H1 (cell line): ENCODE measurements around the gene EVI2B. TPM values are rescaled to one million over a fixed set of nuclear protein-coding genes. Genes with fewer than 3 reads are reported as not detected.

Experiments
- CTCF ChIA-PET: fragments of 300-600 bp; sonication (Branson Sonifier 250); formaldehyde crosslinking; loops from one replicate; lab custom pipeline; 2021; ENCODE audit not compliant: partially characterized antibody; lab: Charles Lee
- POLR2A ChIA-PET: fragments of 300-600 bp; sonication (Branson Sonifier 250); formaldehyde crosslinking; loops from one replicate; lab custom pipeline; 2021; ENCODE audit warnings: inconsistent platforms; ENCODE audit not compliant: partially characterized antibody; lab: Charles Lee
- DNase-seq, 2 experiments: peaks; one replicate each; pipeline versions ENCODE4 v3.0.0 to v3.0.0-alpha.2; 2010 to 2022; ENCODE audit warnings: low spot score in 2 of 2, low read depth in 1 of 2, mixed read lengths in 1 of 2
- FAIRE-seq: peaks from 2 replicates; lab custom pipeline; 2011; peaks lifted over from hg19 to GRCh38; lab: Jason Lieb, UNC
- H2AFZ ChIP-seq: 2 replicates; pipeline ENCODE4 v1.8.1; 2012; ENCODE audit warnings: low read length, inconsistent platforms
- H2AK5ac ChIP-seq: 2 replicates; pipeline ENCODE4 v1.6.1; 2013; ENCODE audit warnings: low read depth, low read length
- H2BK120ac ChIP-seq: replicated peaks from 2 replicates; pipeline ENCODE3; 2013; ENCODE audit warnings: low read depth, low read length, inconsistent platforms
- H2BK12ac ChIP-seq: 2 replicates; pipeline ENCODE4 v1.6.1; 2013; ENCODE audit warnings: low read depth, low read length
- H2BK15ac ChIP-seq: 2 replicates; pipeline ENCODE4 v1.6.1; 2013; ENCODE audit warnings: low read length
- H2BK20ac ChIP-seq: 2 replicates; pipeline ENCODE4 v1.6.1; 2013; ENCODE audit warnings: low read length
- H2BK5ac ChIP-seq: 2 replicates; pipeline ENCODE4 v1.6.1; 2013; ENCODE audit warnings: low read depth, low read length
- H3K14ac ChIP-seq: 2 replicates; pipeline ENCODE4 v1.6.1; 2013; ENCODE audit warnings: inconsistent platforms; ENCODE audit not compliant: insufficient read length
- H3K18ac ChIP-seq: 2 replicates; pipeline ENCODE4 v1.6.1; 2013; ENCODE audit warnings: low read length; ENCODE audit errors: extremely low read depth
- H3K23ac ChIP-seq: 2 replicates; pipeline ENCODE4 v1.6.1; 2013; ENCODE audit warnings: inconsistent platforms; ENCODE audit not compliant: insufficient read length
- H3K23me2 ChIP-seq: 2 replicates; pipeline ENCODE4 v1.6.1; 2013; ENCODE audit warnings: low read depth, low read length
- H3K27ac ChIP-seq: 2 replicates; pipeline ENCODE4 v1.6.1; 2011; ENCODE audit warnings: low read depth, low read length, inconsistent platforms
- H3K27me3 ChIP-seq, 4 experiments: replicated peaks in 1 of 4; 1 replicate in 1 of 4; 2 replicates in 3 of 4; pipeline versions ENCODE4 v1.6.1 to v1.8.1; 2011 to 2013; ENCODE audit warnings: low read length in 3 of 4, mild to moderate bottlenecking in 3 of 4, inconsistent platforms in 2 of 4, mixed read lengths in 2 of 4, moderate library complexity in 1 of 4; ENCODE audit not compliant: control insufficient read depth in 3 of 4, insufficient read depth in 3 of 4; ENCODE audit errors: extremely low read depth in 1 of 4
- H3K36me3 ChIP-seq, 4 experiments: 2 replicates each; pipeline versions ENCODE4 v1.6.1 to v1.8.1; 2011 to 2013; ENCODE audit warnings: mild to moderate bottlenecking in 4 of 4, low read length in 3 of 4, moderate library complexity in 2 of 4, control low read depth in 1 of 4, inconsistent platforms in 1 of 4; ENCODE audit not compliant: insufficient read depth in 4 of 4, control insufficient read depth in 2 of 4
- H3K4ac ChIP-seq: replicated peaks from 2 replicates; pipeline ENCODE3; 2013; ENCODE audit warnings: low read length, low read depth, mixed read lengths, inconsistent platforms; ENCODE audit not compliant: insufficient read length
- H3K4me1 ChIP-seq, 4 experiments: replicated peaks in 1 of 4; 1 replicate in 1 of 4; 2 replicates in 3 of 4; pipeline versions ENCODE4 v1.6.1 to v1.8.1; 2011 to 2013; ENCODE audit warnings: low read length in 3 of 4, inconsistent platforms in 2 of 4, mixed read lengths in 1 of 4; ENCODE audit not compliant: insufficient read depth in 4 of 4, control insufficient read depth in 3 of 4
- H3K4me2 ChIP-seq, 2 experiments: 2 replicates each; pipeline versions ENCODE4 v1.6.1 to v1.8.1; 2011 to 2013; ENCODE audit warnings: low read depth in 2 of 2, low read length in 2 of 2, control low read depth in 1 of 2, inconsistent platforms in 1 of 2, mild to moderate bottlenecking in 1 of 2; ENCODE audit not compliant: insufficient read depth in 1 of 2
- H3K4me3 ChIP-seq, 4 experiments: fragments of 200-600, 300-600 bp in 1 of 4; sonication (generic), shearing (Covaris generic), sonication (Bioruptor Twin) in 1 of 4; 2 replicates each; pipeline versions ENCODE4 v1.5.1 to v1.8.1; 2011 to 2016; ENCODE audit warnings: low read length in 4 of 4, low read depth in 3 of 4, control low read depth in 2 of 4, inconsistent platforms in 2 of 4, mild to moderate bottlenecking in 2 of 4, mixed read lengths in 1 of 4, moderate library complexity in 1 of 4; ENCODE audit not compliant: insufficient read depth in 2 of 4; ENCODE audit errors: extremely low read depth in 1 of 4
- H3K56ac ChIP-seq: replicated peaks from 2 replicates; pipeline ENCODE3; 2013; ENCODE audit warnings: low read depth, mild to moderate bottlenecking, mixed read lengths, low read length, inconsistent platforms; ENCODE audit not compliant: insufficient read length
- H3K79me1 ChIP-seq: 2 replicates; pipeline ENCODE4 v1.6.1; 2013; ENCODE audit warnings: low read depth, low read length, control low read depth
- H3K79me2 ChIP-seq, 2 experiments: 2 replicates each; pipeline versions ENCODE4 v1.6.1 to v1.8.1; 2012 to 2013; ENCODE audit warnings: low read length in 2 of 2, mild to moderate bottlenecking in 2 of 2, inconsistent platforms in 1 of 2; ENCODE audit not compliant: insufficient read depth in 2 of 2, control insufficient read depth in 1 of 2
- H3K9ac ChIP-seq, 4 experiments: replicated peaks in 1 of 4; 1 replicate in 1 of 4; 2 replicates in 3 of 4; pipeline versions ENCODE4 v1.6.1 to v1.8.1; 2011 to 2013; ENCODE audit warnings: low read depth in 3 of 4, low read length in 3 of 4, control low read depth in 2 of 4, mild to moderate bottlenecking in 2 of 4, moderate library complexity in 2 of 4, inconsistent platforms in 1 of 4; ENCODE audit errors: extremely low read depth in 1 of 4
- H3K9me3 ChIP-seq, 2 experiments: 2 replicates each; pipeline versions ENCODE4 v1.6.1 to v1.8.1; 2012 to 2013; ENCODE audit warnings: mild to moderate bottlenecking in 2 of 2, moderate library complexity in 2 of 2, control low read depth in 1 of 2, inconsistent platforms in 1 of 2, low read depth in 1 of 2, low read length in 1 of 2, mixed read lengths in 1 of 2; ENCODE audit not compliant: insufficient read depth in 2 of 2
- H4K20me1 ChIP-seq, 2 experiments: replicated peaks in 1 of 2; 2 replicates each; pipeline versions ENCODE3 to v1.8.1; 2011 to 2013; ENCODE audit warnings: inconsistent platforms in 2 of 2, low read length in 2 of 2, mild to moderate bottlenecking in 1 of 2; ENCODE audit not compliant: insufficient read depth in 2 of 2, control insufficient read depth in 1 of 2
- H4K5ac ChIP-seq: 2 replicates; pipeline ENCODE4 v1.6.1; 2013; ENCODE audit warnings: low read length, low read depth, mixed read lengths, inconsistent platforms; ENCODE audit not compliant: insufficient read length
- H4K8ac ChIP-seq: 2 replicates; pipeline ENCODE4 v1.8.0; 2013; ENCODE audit warnings: mild to moderate bottlenecking, moderate library complexity, low read length, inconsistent platforms; ENCODE audit not compliant: insufficient read depth; ENCODE audit errors: extremely low read depth
- H4K91ac ChIP-seq: replicated peaks from 2 replicates; pipeline ENCODE3; 2013; ENCODE audit warnings: low read length, mixed read lengths, inconsistent platforms; ENCODE audit not compliant: insufficient read length
- JUN ChIP-seq: IDR thresholded peaks from 2 replicates; pipeline ENCODE4 v1.6.1; 2011; ENCODE audit warnings: low read depth, mild to moderate bottlenecking, improper control_type of control experiment, low read length
- JUND ChIP-seq: IDR thresholded peaks from 2 replicates; pipeline ENCODE4 v1.6.1; 2011; ENCODE audit warnings: mild to moderate bottlenecking, improper control_type of control experiment, low read length
- WGBS, 2 experiments: shearing (Covaris generic) in 1 of 2; methylation state at CpG; one replicate each; pipeline versions ENCODE4 v1.1.6 to v1.1.7; 2013 to 2015; ENCODE audit warnings: low lambda C conversion rate in 2 of 2, mixed read lengths in 2 of 2, inconsistent platforms in 1 of 2, low coverage in 1 of 2, missing lambda C conversion rate in 1 of 2; ENCODE audit not compliant: insufficient replicate concordance in 2 of 2, insufficient coverage in 1 of 2, insufficient read length in 1 of 2; ENCODE audit errors: extremely low coverage in 1 of 2, missing lambda C conversion rate in 1 of 2; 5-methylcytosine and 5-hydroxymethylcytosine counted together
- polyA plus RNA-seq, 7 experiments: library from polyadenylated mRNA; depleted of rRNA in 3 of 7; stranded (reverse) in 5 of 7; unstranded in 2 of 7; fragments of >200 nt in 5 of 7; fragments of 200-250 nt in 2 of 7; gene quantifications; 1 replicate in 5 of 7; 2 replicates in 1 of 7; 4 replicates in 1 of 7; pipeline versions ENCODE4 v1.2.1 to v1.2.3, GENCODE V29; 2011 to 2013; ENCODE audit warnings: missing spikeins in 2 of 7, mixed read lengths in 2 of 7
- total RNA-seq: library from RNA; stranded (reverse); fragmentation: NEBNext Ultra II Directional; extraction: Animal tissue kit (Norgen Biotek cat#: 25700); gene quantifications from 2 replicates; pipeline ENCODE4 v1.2.1, GENCODE V29; 2021

EVI2B gene
- total and polyA plus RNA-seq, 2 of the 8 experiments (the other 6 are each of a cell fraction or from before 2014, with no cell fraction given) = not detected

DNA sequence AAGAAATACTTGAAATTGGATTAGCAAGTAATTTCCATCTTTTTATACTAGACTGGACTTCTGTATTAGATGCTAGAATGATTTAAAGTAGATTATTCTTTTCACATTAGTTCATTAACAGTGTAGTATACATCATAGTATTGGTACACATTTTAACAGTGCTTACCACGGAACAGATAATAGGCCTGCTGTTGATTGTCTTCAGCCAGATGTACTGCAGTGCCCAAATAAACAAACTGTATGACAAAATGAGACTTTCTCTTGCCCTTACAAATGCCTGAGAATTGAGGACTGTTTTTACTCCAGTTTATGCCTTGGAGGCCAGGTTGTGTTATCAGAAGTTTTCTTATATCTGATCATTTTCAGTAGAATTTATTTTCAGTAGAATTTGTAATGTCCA lies 6.9 kb upstream of the EVI2B start:
- CTCF ChIA-PET = no interaction called here
- no peak overlapping the region for H3K9ac ChIP-seq
- no peaks in the 10 kb centered on the region for H3K27me3 ChIP-seq
- H3K23me2 ChIP-seq = no peaks in the 10 kb centered on the region
- no peaks in the 10 kb centered on the region for H3K79me1 ChIP-seq
- H2AK5ac ChIP-seq = no peak overlapping the region
- WGBS, 2 experiments = 90% methylated on average over 1 of the region's 1 CpG; no CpG with 5 or more reads in 1 of the 2 experiments
- H3K56ac ChIP-seq = no peak overlapping the region
- FAIRE-seq = no peak
- no peak overlapping the region for H2BK120ac ChIP-seq
- no peak for TF ChIP-seq JUN
- TF ChIP-seq JUND = no peak
- H3K4me3 ChIP-seq = no peak overlapping the region
- H3K18ac ChIP-seq = no peak overlapping the region
- H3K23ac ChIP-seq = no peak overlapping the region
- H2BK5ac ChIP-seq = no peak overlapping the region
- no peak overlapping the region for H4K8ac ChIP-seq
- no peak overlapping the region for H4K91ac ChIP-seq
- no peak overlapping the region for H2BK12ac ChIP-seq
- 0 out of 8 replicates have a peak, but pooled peaks cover 0 to 1% (median 0%) of the 10 kb centered on the region in 4 experiments for H3K36me3 ChIP-seq
- DNase-seq = no peak
- no peak overlapping the region for H3K14ac ChIP-seq
- POLR2A ChIA-PET = no interaction called here
- H2BK20ac ChIP-seq = no peak overlapping the region
- H4K5ac ChIP-seq = no peak overlapping the region
- H3K27ac ChIP-seq = no peak overlapping the region
- H3K4me1 ChIP-seq = 0 out of 7 replicates have a peak, but pooled peaks cover 0 to 4% (median 0%) of the 10 kb centered on the region in 4 experiments
- H2BK15ac ChIP-seq = no peak overlapping the region
- no peak overlapping the region for H3K4ac ChIP-seq
- no peaks in the 10 kb centered on the region for H3K9me3 ChIP-seq
- H3K4me2 ChIP-seq = no peak overlapping the region
- H3K79me2 ChIP-seq = no peaks in the 10 kb centered on the region
- no peak overlapping the region for H2AFZ ChIP-seq
- no peaks in the 10 kb centered on the region for H4K20me1 ChIP-seq
